GM18526 (cell line): Measurements from ENCODE around the gene TMEM117.

Source experiments
- POLR2A ChIP-seq: IDR thresholded peaks from 3 replicates; pipeline ENCODE4 v1.6.1; 2011; ENCODE audit not compliant: insufficient read length; ENCODE audit errors: extremely low read depth

TMEM117 gene

DNA sequence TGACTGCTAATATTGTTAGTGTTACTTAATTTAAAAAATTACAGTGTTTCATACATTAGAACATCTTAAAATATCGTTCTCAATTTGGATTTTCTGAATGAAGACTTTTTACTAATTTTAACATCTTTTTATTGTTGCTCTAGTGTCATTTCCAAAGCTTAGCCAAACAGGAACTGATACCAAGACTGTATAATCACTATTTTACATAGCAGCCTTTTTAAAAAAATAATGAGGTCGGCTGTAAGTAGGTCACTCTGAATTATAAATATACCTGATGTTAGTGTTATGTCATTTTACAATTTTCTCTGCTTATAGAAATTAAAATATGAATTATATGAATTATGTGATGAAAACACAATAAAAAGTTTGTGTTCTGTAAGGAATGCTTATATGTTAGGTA lies 321.5 kb downstream of the TMEM117 start:
- no peak for TF ChIP-seq POLR2A

DNA sequence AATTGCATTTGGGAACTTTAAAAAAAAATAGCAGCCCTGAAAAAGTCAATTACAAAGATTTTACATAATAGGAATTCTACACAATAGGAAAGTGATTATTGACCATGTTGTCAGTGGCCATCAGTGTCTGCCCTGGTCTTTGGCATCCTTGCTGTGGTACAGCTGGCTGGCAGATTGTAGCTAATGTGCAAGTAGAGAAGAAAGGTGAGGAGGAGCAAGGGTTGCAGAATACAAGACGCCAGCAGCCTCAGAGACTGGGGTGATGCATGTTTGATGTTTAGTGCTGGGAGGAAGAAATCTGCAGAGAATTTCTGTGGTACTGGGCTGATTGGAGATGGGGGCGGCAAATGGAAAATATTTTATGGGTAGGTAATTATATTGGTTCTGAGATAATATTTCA lies 322.9 kb downstream of the TMEM117 start:
- no peak for TF ChIP-seq POLR2A

- no peak for TF ChIP-seq POLR2A
Measured at GRCh38 chr12:44159216-44159615, 323.3 kb downstream of the TMEM117 start.

DNA sequence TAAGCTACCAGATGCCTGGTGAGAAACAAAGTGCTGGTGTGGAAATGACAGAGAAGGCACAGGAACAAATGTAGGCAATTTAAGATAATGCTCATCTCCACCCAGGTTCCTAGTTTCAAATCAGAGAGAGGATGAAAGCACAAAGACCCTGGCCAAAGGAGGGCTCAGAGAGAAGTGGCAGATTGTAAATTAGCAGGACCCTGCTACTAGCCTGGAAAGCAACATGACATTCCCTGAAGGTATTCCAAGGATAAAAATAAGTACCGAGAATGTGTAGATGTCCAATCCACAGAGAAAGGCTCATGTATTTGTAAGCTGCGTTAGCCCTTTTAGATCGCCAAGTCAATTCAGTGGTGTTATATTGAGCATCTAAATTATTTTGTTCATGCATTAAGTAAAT lies 324.0 kb downstream of the TMEM117 start:
- no peak for TF ChIP-seq POLR2A

DNA sequence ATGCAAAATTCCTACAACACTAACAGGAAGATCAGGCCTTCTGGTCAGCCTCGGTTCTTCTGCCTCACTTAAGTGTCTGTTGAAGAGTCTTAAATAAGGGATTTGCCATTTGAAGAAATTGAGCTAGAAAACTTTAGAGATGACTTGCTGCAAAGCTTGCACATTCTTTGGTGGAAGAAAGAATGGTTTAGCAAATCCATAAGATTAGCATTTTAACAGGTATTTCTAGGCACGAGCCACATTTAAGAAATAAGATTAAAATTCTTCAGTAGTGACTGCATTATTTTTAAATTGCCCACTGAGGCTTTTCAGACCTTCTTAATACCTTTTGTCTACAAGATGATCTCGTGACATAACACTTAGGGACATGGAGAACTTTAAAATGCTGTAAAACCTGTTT lies 327.1 kb downstream of the TMEM117 start:
- no peak for TF ChIP-seq POLR2A

- no peak for TF ChIP-seq POLR2A
Measured at GRCh38 chr12:44174053-44174452, 338.2 kb downstream of the TMEM117 start.

DNA sequence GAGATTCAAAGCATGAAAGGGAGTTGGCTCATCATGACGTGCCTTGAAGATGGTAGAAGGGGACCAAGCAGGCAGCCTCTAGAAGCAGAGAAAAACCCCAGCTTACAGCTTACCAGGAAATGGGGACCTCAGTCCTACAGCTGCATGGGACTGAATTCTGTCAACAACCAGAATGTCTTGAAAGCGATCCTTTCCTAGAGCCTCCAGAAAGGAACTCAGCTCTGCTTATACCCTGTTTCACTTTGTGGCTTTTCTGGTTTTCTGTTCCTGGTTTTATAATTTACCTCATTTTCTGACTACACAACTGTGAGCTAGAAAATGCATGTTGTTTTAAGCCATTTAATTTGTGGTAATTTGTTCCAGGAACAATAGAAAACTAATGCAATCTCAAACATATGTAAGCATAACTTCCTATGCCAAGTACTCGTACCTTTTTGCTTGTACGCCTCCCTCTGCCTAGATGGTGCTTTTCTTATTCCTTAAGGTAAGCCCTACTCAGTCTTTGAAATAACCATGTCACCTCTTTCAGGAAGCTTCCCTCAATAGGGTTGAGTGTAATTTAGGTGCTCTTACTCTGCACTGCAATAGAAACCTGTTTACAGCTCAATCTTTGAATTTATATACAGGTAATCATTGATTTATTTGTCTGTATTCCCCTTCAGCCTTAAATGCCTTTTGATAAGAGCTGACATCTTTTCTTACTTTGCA lies 348.8 kb downstream of the TMEM117 start:
- TF ChIP-seq POLR2A = no peak

- TF ChIP-seq POLR2A = no peak
Measured at GRCh38 chr12:44193281-44193680, 357.4 kb downstream of the TMEM117 start.

GRCh38 chr12:44206045-44206444 lies 370.2 kb downstream of the TMEM117 start:
- no peak for TF ChIP-seq POLR2A

DNA sequence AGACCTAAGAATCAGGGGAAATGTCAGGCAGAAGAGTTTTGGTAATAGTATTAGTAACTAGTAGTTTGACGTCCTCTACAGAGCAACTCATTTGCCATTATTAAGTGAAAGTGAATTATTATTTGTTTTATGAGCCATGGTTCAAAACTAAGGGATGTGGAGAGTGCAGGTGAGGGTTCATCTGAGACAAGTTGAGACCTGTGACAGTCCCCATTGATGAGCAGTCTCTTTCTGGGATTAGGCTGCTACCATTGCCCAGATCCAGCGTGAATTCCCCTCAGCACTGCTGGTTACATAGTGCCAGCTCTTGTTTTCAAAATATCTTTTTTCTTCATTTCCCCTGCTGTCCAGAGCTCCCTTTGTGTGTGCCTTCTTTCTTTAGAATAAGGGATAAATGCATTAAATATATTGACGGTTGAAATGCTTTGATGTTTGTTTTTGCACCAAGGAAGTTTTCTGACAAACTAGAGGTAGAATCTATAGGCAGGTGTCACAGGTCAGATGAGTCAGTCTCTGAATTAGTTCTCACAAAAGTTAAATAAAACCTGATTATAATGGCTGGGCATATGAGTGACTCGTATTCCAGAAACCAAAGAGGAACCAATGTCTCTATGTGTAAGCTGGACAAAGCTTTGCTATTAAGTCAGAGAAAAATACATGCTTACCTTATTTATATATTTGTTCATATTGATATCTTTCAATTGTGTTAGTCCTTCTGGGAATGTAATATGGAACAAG lies 381.4 kb downstream of the TMEM117 start:
- no peak for TF ChIP-seq POLR2A

GRCh38 chr12:44223736-44224135 lies 387.9 kb downstream of the TMEM117 start:
- TF ChIP-seq POLR2A = no peak

DNA sequence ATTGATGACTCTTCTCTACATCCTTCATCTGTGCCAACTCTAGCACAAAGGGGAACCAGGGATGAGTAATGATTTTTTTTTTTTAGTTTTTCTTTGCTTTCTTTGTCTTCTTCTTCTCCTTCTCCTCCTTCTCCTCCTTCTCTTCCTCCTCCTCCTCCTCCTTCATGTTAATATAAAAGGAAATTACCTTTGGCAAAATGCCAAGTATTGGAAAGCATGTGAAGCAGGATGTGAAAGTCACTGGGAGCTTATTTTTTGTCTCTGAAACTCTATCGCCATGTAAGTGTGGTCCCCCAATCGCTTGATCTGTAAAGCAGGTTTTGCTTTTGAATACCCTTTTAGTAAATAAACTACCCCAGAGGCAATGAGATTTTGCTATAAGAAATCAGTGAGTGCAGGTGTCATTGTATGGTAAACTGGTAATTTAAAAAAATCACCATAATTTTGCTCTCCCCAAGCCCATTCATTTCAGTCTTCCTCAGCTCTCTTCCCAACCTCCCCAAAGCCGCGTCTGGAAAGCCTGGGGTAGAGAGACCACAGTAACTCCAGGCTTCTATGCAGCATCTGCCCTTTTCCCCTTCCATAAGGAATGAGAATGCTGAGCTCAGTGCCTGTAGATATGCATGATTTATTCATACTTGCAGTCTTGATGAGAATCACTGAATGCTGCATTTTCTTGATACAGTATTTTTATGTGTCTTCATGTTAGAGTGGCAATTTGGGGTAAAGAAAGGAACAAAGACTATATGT lies 388.7 kb downstream of the TMEM117 start:
- no peak for TF ChIP-seq POLR2A

GRCh38 chr12:44225149-44225510 lies 389.2 kb downstream of the TMEM117 start:
- no peak for TF ChIP-seq POLR2A

DNA sequence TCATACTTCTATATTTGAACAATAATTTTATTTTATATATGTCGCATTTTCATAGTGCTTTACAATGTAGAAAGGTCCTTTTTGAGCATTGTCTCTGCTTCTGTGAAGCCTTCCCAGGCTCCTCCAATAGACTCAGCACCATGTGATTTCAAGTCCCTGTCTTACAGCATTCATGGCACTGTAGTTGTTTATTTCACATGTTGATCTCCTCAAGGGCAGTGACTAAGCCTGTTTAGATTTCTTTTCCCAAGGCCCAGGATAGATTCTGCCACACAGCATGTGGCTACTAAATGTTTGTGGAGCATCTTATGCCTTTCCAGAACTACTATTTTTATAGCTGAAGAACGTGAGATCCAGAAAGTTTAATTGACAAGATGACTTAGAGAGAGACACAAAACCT lies 391.7 kb downstream of the TMEM117 start:
- TF ChIP-seq POLR2A = no peak

GRCh38 chr12:44229846-44230245 lies 394.0 kb downstream of the TMEM117 start:
- no peak for TF ChIP-seq POLR2A

GRCh38 chr12:44235674-44236073 lies 399.8 kb downstream of the TMEM117 start:
- no peak for TF ChIP-seq POLR2A

DNA sequence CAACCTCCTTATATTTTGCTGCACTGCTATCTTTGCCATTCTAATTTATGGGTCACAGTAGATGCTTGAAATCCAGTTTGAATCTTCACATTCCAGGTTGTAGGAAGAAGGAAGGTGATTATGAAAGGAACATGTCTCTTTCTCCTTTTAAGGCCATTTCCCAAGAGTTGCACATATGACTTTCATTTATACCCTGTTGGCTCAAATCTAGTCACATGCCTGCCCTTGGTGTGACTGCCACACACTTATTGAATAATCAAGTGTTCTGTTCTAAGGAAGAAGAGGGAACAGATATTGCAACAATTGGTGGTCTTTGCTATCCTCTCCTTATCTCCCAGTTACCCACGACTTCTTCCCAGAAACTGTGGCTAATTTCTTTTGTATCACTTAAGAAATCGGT lies 404.3 kb downstream of the TMEM117 start:
- no peak for TF ChIP-seq POLR2A

GRCh38 chr12:44245932-44246331 lies 410.1 kb downstream of the TMEM117 start:
- no peak for TF ChIP-seq POLR2A
